Mesothelial cell of epicardium (in vitro differentiated cells): ENCODE data around the gene PHACTR3. TPM values are rescaled to one million over a fixed set of nuclear protein-coding genes. Genes with fewer than 3 reads are reported as not detected.

ENCODE experiments used
- DNase-seq, 2 experiments: peaks; one replicate each; pipeline ENCODE4 v3.0.0; 2021; ENCODE audit warnings: low spot score in 2 of 2; ENCODE audit not compliant: unreplicated experiment in 2 of 2
- H3K27ac Mint-ChIP-seq: 2 replicates; pipeline ENCODE4 v1.8.0; 2021; ENCODE audit warnings: mixed read lengths
- H3K27me3 Mint-ChIP-seq: 2 replicates; pipeline ENCODE4 v1.8.0; 2021; ENCODE audit warnings: low read depth, mixed read lengths
- H3K36me3 Mint-ChIP-seq: 2 replicates; pipeline ENCODE4 v1.8.0; 2021; ENCODE audit warnings: mixed read lengths
- H3K4me1 Mint-ChIP-seq: 2 replicates; pipeline ENCODE4 v1.8.0; 2021; ENCODE audit warnings: mixed read lengths
- H3K4me3 Mint-ChIP-seq: 2 replicates; pipeline ENCODE4 v1.8.0; 2021; ENCODE audit warnings: mild to moderate bottlenecking, moderate library complexity, mixed read lengths
- H3K9me3 Mint-ChIP-seq: 2 replicates; pipeline ENCODE4 v1.8.0; 2021; ENCODE audit warnings: mixed read lengths
- CTCF ChIP-seq: fragments of 200-600 bp; sonication (generic); IDR thresholded peaks from one replicate; pipeline ENCODE4 v1.5.0; 2021; ENCODE audit warnings: antibody characterized with exemption; ENCODE audit not compliant: unreplicated experiment
- total RNA-seq: library from RNA; stranded (reverse); gene quantifications from 3 replicates; pipeline ENCODE4 v1.2.1, GENCODE V29; 2021

PHACTR3 gene
- total RNA-seq, 1 donor from 2014 or later, result 0.16 TPM

GRCh38 chr20:59728722-59729430, 124.5 kb downstream of the PHACTR3 start:
- H3K4me1 Mint-ChIP-seq, result no peaks in the 10 kb centered on the region
- peaks cover 58% of the 10 kb centered on the region for H3K9me3 Mint-ChIP-seq
- no peak overlapping the region for H3K27ac Mint-ChIP-seq
- H3K27me3 Mint-ChIP-seq, result no peaks in the 10 kb centered on the region
- no peak overlapping the region for H3K4me3 Mint-ChIP-seq
- DNase-seq, result no peak
- H3K36me3 Mint-ChIP-seq, result no peaks in the 10 kb centered on the region
- TF ChIP-seq CTCF, result no peak

GRCh38 chr20:59729506-59729905, 125.2 kb downstream of the PHACTR3 start:
- TF ChIP-seq CTCF, result no peak
- H3K36me3 Mint-ChIP-seq, result no peaks in the 10 kb centered on the region
- H3K4me1 Mint-ChIP-seq, result no peaks in the 10 kb centered on the region
- H3K4me3 Mint-ChIP-seq, result no peak overlapping the region
- peaks cover 53% of the 10 kb centered on the region for H3K9me3 Mint-ChIP-seq
- H3K27me3 Mint-ChIP-seq, result no peaks in the 10 kb centered on the region
- no peak for DNase-seq
- no peak overlapping the region for H3K27ac Mint-ChIP-seq

- Mint-ChIP-seq H3K27me3 (no peaks in the 10 kb centered on the region), H3K4me1 (no peaks in the 10 kb centered on the region), H3K4me3 (no peak overlapping the region), H3K36me3 (no peaks in the 10 kb centered on the region), H3K27ac (no peak overlapping the region), H3K9me3 (peaks cover 53% of the 10 kb centered on the region)
- DNase-seq, result no peak
- no peak for TF ChIP-seq CTCF
Observed at GRCh38 chr20:59730722-59731121, 126.4 kb downstream of the PHACTR3 start.

- Mint-ChIP-seq H3K9me3 (peaks cover 47% of the 10 kb centered on the region), H3K36me3 (no peaks in the 10 kb centered on the region), H3K27ac (no peak overlapping the region), H3K4me3 (no peak overlapping the region), H3K27me3 (no peaks in the 10 kb centered on the region), H3K4me1 (no peaks in the 10 kb centered on the region)
- no peak for TF ChIP-seq CTCF
- DNase-seq, result no peak
Observed at GRCh38 chr20:59731376-59731775, 127.0 kb downstream of the PHACTR3 start.

- no peak for TF ChIP-seq CTCF
- Mint-ChIP-seq H3K27me3 (no peaks in the 10 kb centered on the region), H3K4me1 (no peaks in the 10 kb centered on the region), H3K27ac (no peak overlapping the region), H3K36me3 (no peaks in the 10 kb centered on the region), H3K9me3 (peaks cover 44% of the 10 kb centered on the region), H3K4me3 (no peak overlapping the region)
- no peak for DNase-seq
Observed at GRCh38 chr20:59733351-59733750, 129.0 kb downstream of the PHACTR3 start.
